HG02588 (cell line): ENCODE results near the gene TRMT2B.
A peak's percentile ranks its signal among the peaks of the same experiment; 100 is the strongest.
"Not testable (repeated sequence)": the region's sequence is repeated elsewhere in the genome, so short reads cannot be mapped to it uniquely, and the experiment has no call there.

Experiments
- ATAC-seq: cut with Tn5 transposase; IDR thresholded peaks from one replicate; pipeline ENCODE4 v1.9.1; 2021; ENCODE audit warnings: mild to moderate bottlenecking, moderate library complexity; ENCODE audit not compliant: unreplicated experiment

Gene TRMT2B

GRCh38 chrX:101009090-101009489, 42.8 kb downstream of the TRMT2B start:
- ATAC-seq: no peak

DNA sequence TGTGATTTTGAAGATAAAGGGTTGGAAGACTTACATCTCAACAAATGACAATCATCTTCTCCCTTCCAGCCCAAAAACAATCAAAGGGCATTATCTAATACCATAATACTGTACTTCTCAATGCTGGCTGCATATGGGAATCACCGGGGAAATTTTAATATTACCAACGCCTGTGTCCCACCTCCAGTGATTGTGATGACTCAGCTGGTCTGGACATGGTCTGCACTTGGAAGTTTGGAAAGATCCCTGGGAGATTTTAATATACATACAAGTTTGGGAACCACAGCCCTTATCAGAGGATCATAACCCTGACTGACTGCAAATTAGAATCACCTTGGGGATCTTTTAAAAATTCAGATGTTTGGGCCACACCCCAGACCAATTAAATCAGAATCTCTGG, 52.5 kb downstream of the TRMT2B start:
- ATAC-seq: no peak

DNA sequence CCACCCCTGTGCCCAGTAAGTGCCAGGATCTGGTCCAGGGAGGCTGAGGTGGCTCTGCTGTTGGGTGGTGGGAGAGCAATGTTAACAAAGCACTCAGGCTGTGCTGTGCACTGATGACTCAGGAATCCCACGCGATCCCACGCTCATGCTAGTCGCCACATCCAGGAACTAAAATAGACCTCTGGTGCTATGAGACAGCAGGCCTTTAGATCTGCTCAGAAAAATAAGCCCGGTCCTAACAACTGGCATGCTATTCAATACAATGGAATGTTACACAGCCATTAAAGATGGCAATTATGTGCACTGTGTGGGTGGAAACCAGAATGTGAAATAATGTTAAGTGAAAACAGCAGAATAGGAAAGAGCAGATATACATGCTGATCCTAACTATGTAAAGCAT, 56.4 kb downstream of the TRMT2B start:
- ATAC-seq: no peak

DNA sequence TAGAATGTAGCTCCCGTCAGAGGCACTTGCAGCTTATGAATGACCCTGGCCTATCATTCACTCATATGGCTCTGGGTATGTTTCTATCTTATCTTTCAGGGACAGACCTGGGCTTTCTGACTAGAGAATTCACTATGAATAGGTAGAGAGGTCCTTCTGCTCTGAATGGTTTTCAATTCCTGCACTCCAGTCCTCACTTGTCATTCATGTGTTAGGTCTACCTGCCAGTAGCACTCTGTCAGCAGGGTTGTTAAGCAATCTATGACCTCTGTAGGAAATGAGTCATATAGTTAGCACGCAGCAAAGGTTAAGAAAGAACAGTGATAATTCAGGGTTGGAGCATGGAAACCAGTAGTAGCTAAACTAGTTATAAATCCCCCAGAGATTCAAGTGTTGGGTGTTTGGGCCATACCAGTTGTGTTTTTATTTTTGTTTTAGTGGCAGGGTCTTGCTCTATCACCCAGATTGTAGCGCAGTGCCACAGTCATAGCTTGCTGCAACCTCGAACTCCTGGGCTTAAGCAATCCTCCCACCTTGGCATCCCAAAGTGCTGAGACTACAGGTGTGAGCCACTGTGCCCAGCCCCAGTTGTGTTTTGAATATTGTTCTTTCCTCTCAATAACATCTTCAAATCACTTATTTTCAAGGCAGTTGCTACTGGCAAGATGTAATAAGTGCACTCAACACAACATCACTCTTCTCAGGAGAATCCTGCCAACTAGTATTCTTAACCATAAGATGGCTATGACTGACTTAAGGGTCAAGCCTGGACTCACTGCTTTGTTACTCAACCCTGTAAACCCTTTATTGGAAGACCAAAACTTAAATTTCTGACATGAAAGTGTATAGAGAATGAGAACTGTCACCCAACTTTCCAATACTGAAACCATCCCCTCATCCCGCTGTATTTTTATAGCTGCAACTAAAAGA, 57.3 kb downstream of the TRMT2B start:
- ATAC-seq: peak; percentile 92

GRCh38 chrX:100990139-100990538, 61.8 kb downstream of the TRMT2B start:
- no peak for ATAC-seq

- ATAC-seq: no peak
These were observed 67.1 kb downstream of the TRMT2B start for GRCh38 chrX:100984818-100985217.

- ATAC-seq: not testable (repeated sequence)
These were observed 70.4 kb downstream of the TRMT2B start for GRCh38 chrX:100981498-100981845.

- ATAC-seq: no peak
These were observed 71.1 kb downstream of the TRMT2B start for GRCh38 chrX:100980608-100981497.

DNA sequence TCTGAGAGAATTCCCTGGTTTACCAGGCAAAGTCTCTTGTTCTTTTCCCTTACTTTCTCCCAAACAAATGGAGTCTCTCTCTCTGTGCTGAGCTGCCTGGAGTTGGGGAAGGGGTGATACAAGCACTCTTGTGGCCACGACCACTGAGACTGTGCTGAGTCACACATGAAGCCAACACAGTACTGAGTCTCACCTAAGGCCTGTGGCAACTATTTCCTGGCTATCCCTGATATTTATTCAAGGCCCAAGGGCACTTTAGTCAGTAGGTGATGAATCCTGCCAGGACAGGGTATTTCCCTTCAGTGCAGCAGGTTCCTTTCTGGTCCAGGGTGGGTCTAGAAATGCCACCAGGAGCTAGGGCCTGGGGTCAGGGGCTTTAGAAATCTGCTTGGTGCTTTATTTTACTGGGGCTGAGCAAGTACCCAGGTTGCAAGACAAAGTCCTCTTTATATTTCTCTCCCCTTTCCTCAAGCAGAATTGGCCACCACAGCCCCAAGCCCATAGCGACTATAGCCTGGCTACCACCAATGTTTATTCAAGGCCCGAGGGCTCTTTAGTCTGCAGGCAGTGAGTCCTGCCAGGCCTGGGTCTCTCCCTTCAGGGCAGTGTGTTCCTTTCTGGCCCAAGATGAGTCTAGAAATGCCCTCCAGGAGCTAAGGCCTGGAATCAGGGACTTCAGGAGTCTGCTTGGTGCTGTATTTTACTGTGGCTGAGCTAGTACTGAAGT, 71.9 kb downstream of the TRMT2B start:
- no peak for ATAC-seq

- ATAC-seq: no peak
These were observed 75.7 kb downstream of the TRMT2B start for GRCh38 chrX:100976211-100976610.

DNA sequence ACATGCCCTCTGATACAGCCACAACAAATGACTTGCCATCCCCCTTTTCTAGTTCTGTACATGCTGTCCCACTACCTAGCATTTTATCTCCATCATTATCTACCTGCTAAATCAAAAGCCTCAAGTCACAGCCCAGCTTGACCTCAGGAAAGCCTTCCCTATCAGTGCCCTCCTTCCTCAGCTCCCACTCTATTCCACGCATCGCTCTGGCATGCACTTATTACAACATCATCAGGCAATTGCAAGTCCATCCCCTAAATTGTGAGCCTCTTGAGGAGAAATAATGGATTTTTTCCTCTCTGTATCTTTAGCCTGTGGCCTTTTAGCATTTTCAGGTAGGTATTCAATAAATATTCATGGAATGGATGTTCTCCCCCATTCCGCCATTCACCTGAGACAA, 76.7 kb downstream of the TRMT2B start:
- ATAC-seq: no peak

GRCh38 chrX:100973411-100973810, 78.5 kb downstream of the TRMT2B start:
- ATAC-seq: no peak

GRCh38 chrX:100969936-100970335, 82.0 kb downstream of the TRMT2B start:
- no peak for ATAC-seq

GRCh38 chrX:100969408-100969807, 82.5 kb downstream of the TRMT2B start, which contains the start of gene ARL13A:
Gene ARL13A, plus strand, starts transcription at chrX:100969708. Its CDS starts 3,982 bp downstream, at chrX:100973690.
- ATAC-seq: no peak

DNA sequence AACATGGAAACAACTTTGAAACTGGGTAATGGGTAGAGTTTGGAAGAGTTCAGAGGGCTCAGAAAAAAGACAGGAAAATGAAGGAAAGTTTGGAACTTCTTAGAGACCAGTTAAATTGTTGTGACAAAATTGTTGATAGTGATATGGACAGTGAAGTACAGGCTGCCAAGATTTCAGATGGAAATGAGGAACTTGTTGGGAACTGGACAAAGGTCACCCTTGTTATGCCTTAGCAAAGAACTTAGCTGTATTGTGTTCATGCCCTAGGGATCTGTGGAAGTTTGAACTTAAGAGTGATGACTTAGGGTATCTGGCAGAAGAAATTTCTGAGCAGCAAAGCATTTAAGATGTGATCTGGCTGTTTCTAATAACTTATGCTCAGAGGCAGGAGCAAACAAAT, 87.5 kb downstream of the TRMT2B start:
- no peak for ATAC-seq

DNA sequence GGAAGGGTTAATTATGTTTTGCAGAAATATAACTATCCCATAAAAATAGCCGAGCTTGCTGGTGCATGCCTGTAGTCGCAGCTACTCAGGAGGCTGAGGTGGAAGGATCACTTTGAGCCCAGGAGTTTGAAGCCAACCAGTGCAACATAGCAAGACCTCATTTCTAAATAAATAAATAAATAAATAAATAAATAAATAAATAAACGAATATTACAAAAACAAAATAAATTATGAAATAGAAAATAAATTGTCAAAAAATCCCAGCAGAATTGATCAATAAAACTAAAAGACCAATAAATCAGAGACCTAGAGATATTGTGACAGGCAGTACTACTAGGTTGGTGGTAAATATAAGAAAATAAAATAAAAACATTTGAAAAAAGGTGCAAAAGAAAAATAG, 89.1 kb downstream of the TRMT2B start:
- no peak for ATAC-seq
